ENCODE results near the gene MCL1.

DNA sequence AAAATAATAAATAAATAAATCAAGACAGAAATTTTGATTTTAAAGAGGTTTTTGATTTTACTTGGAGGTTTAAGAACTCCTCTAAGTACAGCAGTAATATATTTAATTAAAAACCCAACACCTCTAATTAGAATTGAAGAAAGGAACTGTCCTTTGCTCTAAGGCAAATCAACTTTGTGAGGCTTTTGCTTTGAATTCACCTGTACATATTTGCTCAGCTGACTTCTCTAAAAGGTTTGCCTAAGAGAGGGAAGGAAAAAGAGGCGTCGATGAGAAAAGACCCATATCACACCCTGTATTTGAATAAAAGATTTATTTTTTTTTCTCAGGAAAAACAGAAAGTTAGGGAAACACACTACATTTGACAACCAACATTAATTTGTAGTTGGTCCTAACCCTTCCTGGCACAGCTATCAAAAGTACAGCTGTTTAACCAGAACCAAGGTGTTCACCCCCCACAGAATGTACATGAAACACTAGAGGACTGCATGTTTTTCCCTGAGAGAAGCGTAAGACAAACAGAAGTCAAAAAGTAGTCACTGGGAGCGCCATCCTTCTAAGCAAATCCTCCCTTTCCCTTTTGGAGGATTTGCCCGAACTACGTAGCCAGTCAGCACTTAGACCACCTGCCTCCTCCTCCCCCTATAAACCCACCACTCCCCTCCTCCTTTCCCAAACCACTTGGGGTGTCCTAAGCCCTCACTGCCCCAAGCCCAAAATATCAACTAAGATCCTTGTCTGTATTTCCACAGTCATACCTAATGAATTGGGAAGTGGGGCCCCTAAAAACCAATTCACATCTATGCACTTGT is 4.9 kb downstream of the MCL1 start:
- TF ChIP-seq, protein P1, sequence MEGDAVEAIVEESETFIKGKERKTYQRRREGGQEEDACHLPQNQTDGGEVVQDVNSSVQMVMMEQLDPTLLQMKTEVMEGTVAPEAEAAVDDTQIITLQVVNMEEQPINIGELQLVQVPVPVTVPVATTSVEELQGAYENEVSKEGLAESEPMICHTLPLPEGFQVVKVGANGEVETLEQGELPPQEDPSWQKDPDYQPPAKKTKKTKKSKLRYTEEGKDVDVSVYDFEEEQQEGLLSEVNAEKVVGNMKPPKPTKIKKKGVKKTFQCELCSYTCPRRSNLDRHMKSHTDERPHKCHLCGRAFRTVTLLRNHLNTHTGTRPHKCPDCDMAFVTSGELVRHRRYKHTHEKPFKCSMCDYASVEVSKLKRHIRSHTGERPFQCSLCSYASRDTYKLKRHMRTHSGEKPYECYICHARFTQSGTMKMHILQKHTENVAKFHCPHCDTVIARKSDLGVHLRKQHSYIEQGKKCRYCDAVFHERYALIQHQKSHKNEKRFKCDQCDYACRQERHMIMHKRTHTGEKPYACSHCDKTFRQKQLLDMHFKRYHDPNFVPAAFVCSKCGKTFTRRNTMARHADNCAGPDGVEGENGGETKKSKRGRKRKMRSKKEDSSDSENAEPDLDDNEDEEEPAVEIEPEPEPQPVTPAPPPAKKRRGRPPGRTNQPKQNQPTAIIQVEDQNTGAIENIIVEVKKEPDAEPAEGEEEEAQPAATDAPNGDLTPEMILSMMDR (optimal IDR thresholded peaks at IDR 0.05 in 1 of 3, IDR thresholded peaks at IDR 0.05 in 1 of 3, conservative IDR thresholded peaks at IDR 0.05 in 1 of 3; ENCODE audit: extremely low read depth in 1 of 3, insufficient read depth in 2 of 3, low read length in 3 of 3), result no peak
- no peak for TF ChIP-seq EZH2 (IDR thresholded peaks at IDR 0.05; ENCODE audit: low read length)
